ENCODE measurements around the gene TPP1.

- TF ChIP-seq CTCF (IDR thresholded peaks at IDR 0.05 in 4 of 5, conservative IDR thresholded peaks at IDR 0.05 in 1 of 5) = no peak
- no peak for TF ChIP-seq POLR2A (IDR thresholded peaks at IDR 0.05)
Measured at GRCh38 chr11:6627762-6628241, 8.6 kb upstream of the TPP1 start.
